GM12878 (cell line): ENCODE data around the gene WNT7A. TPM values are rescaled to one million over a fixed set of nuclear protein-coding genes. Genes with fewer than 3 reads are reported as not detected.

ENCODE experiments used
- ATAC-seq: fragments of 200-7000 bp; cut with Tn5 transposase; 3 replicates; pipeline ENCODE4 v1.9.1; 2020; ENCODE audit warnings: mild to moderate bottlenecking, moderate library complexity
- BruUV-seq: library from RNA; stranded (reverse); fragments of 400-500 nt; replicated peaks from 2 replicates; lab custom pipeline; 2021; lab: Mats Ljungman, UMichigan
- CTCF ChIA-PET: fragments of 300-600 bp; sonication (Branson Sonifier 250); formaldehyde crosslinking; extraction: SDS; loops from one replicate; lab custom pipeline; 2021; ENCODE audit warnings: inconsistent platforms; lab: Yijun Ruan, JAX
- POLR2A ChIA-PET: fragments of 350-600 bp; formaldehyde crosslinking; extraction: SDS; loops from one replicate; lab custom pipeline; 2021; ENCODE audit warnings: inconsistent platforms; lab: Charles Lee
- RAD21 ChIA-PET: fragments of 300-600 bp; sonication (Branson Sonifier 250); formaldehyde crosslinking; loops from one replicate; lab custom pipeline; 2023; ENCODE audit warnings: antibody characterized with exemption; ENCODE audit not compliant: unreplicated experiment; lab: Charles Lee
- SMC1A ChIA-PET: fragments of 300-600 bp; sonication (Branson Sonifier 250); formaldehyde crosslinking; loops from one replicate; lab custom pipeline; 2023; ENCODE audit not compliant: unreplicated experiment, uncharacterized antibody; lab: Charles Lee
- DNase-seq: peaks from one replicate; pipeline ENCODE4 v3.0.0-alpha.2; 2011; ENCODE audit warnings: low read depth, low spot score
- FAIRE-seq: peaks from 3 replicates; lab custom pipeline; 2011; peaks lifted over from hg19 to GRCh38; lab: Jason Lieb, UNC
- H2AFZ ChIP-seq: 2 replicates; pipeline ENCODE4 v1.6.0; 2011; ENCODE audit warnings: low read depth, low read length, control low read depth; ENCODE audit not compliant: control insufficient read depth
- H3K27ac ChIP-seq: 2 replicates; pipeline ENCODE4 v1.5.1; 2011; ENCODE audit warnings: control low read depth; ENCODE audit not compliant: control insufficient read depth, insufficient read depth
- H3K27me3 ChIP-seq, 2 experiments: replicated peaks in 1 of 2; 2 replicates each; pipeline versions ENCODE4 v1.6.0 to v1.6.1; 2011; ENCODE audit warnings: low read length in 1 of 2; ENCODE audit not compliant: control insufficient read depth in 2 of 2, insufficient read depth in 2 of 2
- H3K36me3 ChIP-seq, 2 experiments: 2 replicates each; pipeline ENCODE4 v1.5.1; 2011; ENCODE audit warnings: low read length in 1 of 2; ENCODE audit not compliant: control insufficient read depth in 2 of 2, insufficient read depth in 2 of 2
- H3K4me1 ChIP-seq: 2 replicates; pipeline ENCODE4 v1.6.1; 2011; ENCODE audit warnings: mild to moderate bottlenecking, low read length, moderate library complexity, mixed read lengths; ENCODE audit not compliant: control insufficient read depth, insufficient read depth
- H3K4me2 ChIP-seq: 2 replicates; pipeline ENCODE4 v1.6.0; 2011; ENCODE audit warnings: control low read depth; ENCODE audit not compliant: control insufficient read depth, insufficient read depth
- H3K4me3 ChIP-seq: fragments of 200-600 bp; sonication (generic); 2 replicates; pipeline ENCODE4 v1.5.1; 2016
- H3K79me2 ChIP-seq: 2 replicates; pipeline ENCODE4 v1.6.0; 2011; ENCODE audit warnings: low read length; ENCODE audit not compliant: control insufficient read depth, insufficient read depth
- H3K9ac ChIP-seq: 2 replicates; pipeline ENCODE4 v1.8.0; 2011; ENCODE audit warnings: low read length, control low read depth, mixed read lengths; ENCODE audit not compliant: control insufficient read depth, insufficient read depth
- H3K9me3 ChIP-seq: replicated peaks from 3 replicates; pipeline ENCODE4 v1.5.1; 2011; ENCODE audit warnings: mild to moderate bottlenecking, low read length; ENCODE audit not compliant: control insufficient read depth, insufficient read depth
- H4K20me1 ChIP-seq: 2 replicates; pipeline ENCODE4 v1.6.0; 2011; ENCODE audit not compliant: control insufficient read depth, insufficient read depth
- BACH1 ChIP-seq: fragments of 450-650 bp; IDR thresholded peaks from 2 replicates; pipeline ENCODE4 v1.6.1; 2017; ENCODE audit warnings: mild to moderate bottlenecking, borderline replicate concordance
- BMI1 ChIP-seq: fragments of 450-650 bp; IDR thresholded peaks from 2 replicates; pipeline ENCODE4 v1.6.1; 2016; ENCODE audit warnings: mild to moderate bottlenecking, moderate library complexity, borderline replicate concordance
- CREM ChIP-seq: IDR thresholded peaks from 2 replicates; pipeline ENCODE4 v1.6.1; 2014; ENCODE audit warnings: antibody characterized with exemption, low read depth
- DPF2 ChIP-seq: fragments of 450-650 bp; IDR thresholded peaks from 2 replicates; pipeline ENCODE4 v1.6.1; 2017; ENCODE audit warnings: mild to moderate bottlenecking
- ETV6 ChIP-seq, 2 experiments: fragments of 450-650 bp in 1 of 2; IDR thresholded peaks in 1 of 2; conservative IDR thresholded peaks in 1 of 2; 2 replicates each; pipeline ENCODE4 v1.6.1; 2014; ENCODE audit warnings: antibody characterized with exemption in 1 of 2, borderline replicate concordance in 1 of 2, low read depth in 1 of 2, mild to moderate bottlenecking in 1 of 2, moderate library complexity in 1 of 2
- FOS ChIP-seq: IDR thresholded peaks from 3 replicates; pipeline ENCODE4 v1.6.1; 2011; ENCODE audit warnings: borderline replicate concordance; ENCODE audit not compliant: insufficient read length; ENCODE audit errors: extremely low read depth
- FOXK2 ChIP-seq: fragments of 450-650 bp; IDR thresholded peaks from 2 replicates; pipeline ENCODE4 v1.6.1; 2017; ENCODE audit warnings: mild to moderate bottlenecking, moderate library complexity
- HDAC2 ChIP-seq: fragments of 200-600 bp; sonication (generic); IDR thresholded peaks from 2 replicates; pipeline ENCODE4 v1.6.1; 2017
- KDM1A ChIP-seq: fragments of 200-600 bp; sonication (generic); IDR thresholded peaks from 2 replicates; pipeline ENCODE4 v1.6.1; 2016; ENCODE audit warnings: borderline replicate concordance
- MEF2A ChIP-seq: IDR thresholded peaks from 2 replicates; pipeline ENCODE4 v1.6.1; 2011; ENCODE audit warnings: low read depth, mild to moderate bottlenecking, low read length, moderate library complexity; ENCODE audit not compliant: insufficient read depth
- MTA2 ChIP-seq: fragments of 450-650 bp; IDR thresholded peaks from 2 replicates; pipeline ENCODE4 v1.6.1; 2016; ENCODE audit warnings: low read depth, mild to moderate bottlenecking, moderate library complexity
- MTA3 ChIP-seq: IDR thresholded peaks from 2 replicates; pipeline ENCODE4 v1.6.1; 2012; ENCODE audit warnings: low read length, inconsistent platforms, borderline replicate concordance
- NR2F1 ChIP-seq: fragments of 450-650 bp; conservative IDR thresholded peaks from 2 replicates; pipeline ENCODE4 v1.6.1; 2017; ENCODE audit warnings: mild to moderate bottlenecking
- RB1 ChIP-seq: fragments of 450-650 bp; formaldehyde crosslinking; IDR thresholded peaks from 2 replicates; pipeline ENCODE4 v1.6.1; 2017; ENCODE audit warnings: mild to moderate bottlenecking, borderline replicate concordance
- TCF12 ChIP-seq: IDR thresholded peaks from 2 replicates; pipeline ENCODE4 v1.6.1; 2011; ENCODE audit warnings: low read depth, mild to moderate bottlenecking, low read length
- YBX1 ChIP-seq: fragments of 450-650 bp; IDR thresholded peaks from 2 replicates; pipeline ENCODE4 v1.6.1; 2016; ENCODE audit warnings: antibody characterized with exemption
- ZNF207 ChIP-seq: fragments of 450-650 bp; IDR thresholded peaks from 2 replicates; pipeline ENCODE4 v1.6.1; 2014; ENCODE audit warnings: antibody characterized with exemption, mild to moderate bottlenecking, borderline replicate concordance
- ZNF384 ChIP-seq: IDR thresholded peaks from 2 replicates; pipeline ENCODE4 v1.6.1; 2012; ENCODE audit warnings: low read depth, mild to moderate bottlenecking, low read length, improper control_type of control experiment, borderline replicate concordance
- WGBS: methylation state at CpG from one replicate; pipeline ENCODE4 v1.1.6; 2016; ENCODE audit warnings: low lambda C conversion rate; ENCODE audit not compliant: insufficient replicate concordance, insufficient coverage; ENCODE audit errors: missing lambda C conversion rate; 5-methylcytosine and 5-hydroxymethylcytosine counted together
- in situ Hi-C: fragments of 300-500 bp; cut with MboI; formaldehyde crosslinking; loops from 9 replicates; pipeline ENCODE4 v1.14.3; 2018; ENCODE audit warnings: mixed read lengths
- intact Hi-C: fragments of 100-400 bp; cut with micrococcal nuclease; formaldehyde crosslinking; loops from one replicate; pipeline ENCODE4 v1.14.2; 2022; ENCODE audit not compliant: unreplicated experiment
- polyA plus RNA-seq, 11 experiments: library from polyadenylated mRNA; depleted of rRNA in 4 of 11; unstranded in 6 of 11; stranded (reverse) in 5 of 11; fragments of >200 nt; fragmentation: Nextera tagmentation in 4 of 11; fragmentation: Illumina TruSeq in 1 of 11; extraction: Ambion mirVana in 4 of 11; extraction: Trizol in 1 of 11; gene quantifications; 1 replicate in 1 of 11; 2 replicates in 10 of 11; pipeline versions ENCODE4 v1.2.1 to v1.2.3, GENCODE V29; 2011 to 2016; ENCODE audit warnings: inconsistent platforms in 2 of 11, missing spikeins in 2 of 11, low read depth in 1 of 11
- total RNA-seq, 4 experiments: library from RNA; depleted of rRNA in 3 of 4; stranded (reverse); fragments of >200 nt in 3 of 4; fragmentation: Illumina TruSeq in 1 of 4; extraction: Trizol in 1 of 4; gene quantifications; 2 replicates each; pipeline versions ENCODE4 v1.2.1 to v1.2.3, GENCODE V29; 2013 to 2021
- TF ChIP-seq, protein P1 (sequence below): IDR thresholded peaks from 2 replicates; pipeline ENCODE4 v1.6.1; 2011; ENCODE audit warnings: borderline replicate concordance, low read depth, mild to moderate bottlenecking, moderate library complexity, mixed read lengths, low read length; ENCODE audit not compliant: insufficient read depth; ENCODE audit errors: extremely low read length
- TF ChIP-seq, protein P2 (sequence below): IDR thresholded peaks from 2 replicates; pipeline ENCODE4 v1.6.1; 2011; ENCODE audit warnings: low read depth, mild to moderate bottlenecking, low read length, moderate library complexity, borderline replicate concordance; ENCODE audit errors: extremely low read depth
- TF ChIP-seq, protein P3 (sequence below): fragments of 450-650 bp; IDR thresholded peaks from 2 replicates; pipeline ENCODE4 v1.6.1; 2017; ENCODE audit warnings: mild to moderate bottlenecking

The WNT7A gene
- total and polyA plus RNA-seq, 10 of the 15 experiments (the other 5 are each of a cell fraction or from before 2014, with no cell fraction given), result 0.08 TPM; not detected in 9

DNA sequence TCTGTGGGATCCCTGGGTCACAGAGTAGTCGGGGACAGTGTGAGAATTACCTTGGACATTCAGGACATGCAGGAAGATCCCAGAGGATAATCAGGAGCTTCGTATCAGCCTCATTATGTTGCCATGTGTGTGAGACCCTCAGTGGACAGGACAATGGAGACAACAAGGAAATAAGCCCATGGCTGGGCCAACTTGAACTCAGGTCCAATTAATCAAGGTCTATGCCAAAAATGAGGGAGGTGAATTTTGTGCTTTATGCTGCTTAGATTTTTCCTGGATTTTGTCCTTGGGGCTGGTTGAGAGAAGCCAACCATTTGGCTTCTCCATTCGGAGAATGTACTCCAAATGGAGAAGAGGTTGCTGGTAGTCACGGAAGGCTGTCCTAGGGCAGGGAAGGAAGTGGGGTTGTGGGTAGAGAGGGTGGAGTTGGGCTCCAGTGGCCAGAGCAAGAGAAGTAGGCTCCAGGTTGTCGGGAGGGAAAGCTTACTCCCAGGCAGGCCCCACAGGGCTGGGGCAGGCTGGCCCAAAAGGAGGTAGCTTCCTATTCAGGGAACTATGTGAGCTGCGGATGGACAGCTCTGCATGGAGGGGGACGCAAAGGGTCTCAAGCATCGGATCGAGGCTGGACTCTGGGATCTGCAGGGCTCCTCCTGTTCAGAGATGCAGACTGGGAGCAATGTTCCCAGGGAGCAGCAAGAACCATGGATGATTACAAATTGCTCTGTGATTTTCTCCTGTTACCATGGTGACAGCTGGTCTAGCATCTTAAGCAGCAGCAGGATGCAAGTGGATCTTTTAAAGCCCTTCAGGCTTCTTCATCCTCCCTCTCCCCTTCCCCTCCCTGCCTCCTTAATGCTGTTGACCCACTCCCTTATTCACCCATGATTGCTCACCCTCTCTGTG is 91.1 kb downstream of the WNT7A start (continued):
- TF ChIP-seq BACH1, result no peak
- TF ChIP-seq CREM, result no peak
- no peak for TF ChIP-seq DPF2
- TF ChIP-seq, protein P1, sequence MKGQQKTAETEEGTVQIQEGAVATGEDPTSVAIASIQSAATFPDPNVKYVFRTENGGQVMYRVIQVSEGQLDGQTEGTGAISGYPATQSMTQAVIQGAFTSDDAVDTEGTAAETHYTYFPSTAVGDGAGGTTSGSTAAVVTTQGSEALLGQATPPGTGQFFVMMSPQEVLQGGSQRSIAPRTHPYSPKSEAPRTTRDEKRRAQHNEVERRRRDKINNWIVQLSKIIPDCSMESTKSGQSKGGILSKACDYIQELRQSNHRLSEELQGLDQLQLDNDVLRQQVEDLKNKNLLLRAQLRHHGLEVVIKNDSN, result no peak
- TF ChIP-seq ZNF207, result no peak
- TF ChIP-seq, protein P2, sequence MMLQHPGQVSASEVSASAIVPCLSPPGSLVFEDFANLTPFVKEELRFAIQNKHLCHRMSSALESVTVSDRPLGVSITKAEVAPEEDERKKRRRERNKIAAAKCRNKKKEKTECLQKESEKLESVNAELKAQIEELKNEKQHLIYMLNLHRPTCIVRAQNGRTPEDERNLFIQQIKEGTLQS, result no peak

DNA sequence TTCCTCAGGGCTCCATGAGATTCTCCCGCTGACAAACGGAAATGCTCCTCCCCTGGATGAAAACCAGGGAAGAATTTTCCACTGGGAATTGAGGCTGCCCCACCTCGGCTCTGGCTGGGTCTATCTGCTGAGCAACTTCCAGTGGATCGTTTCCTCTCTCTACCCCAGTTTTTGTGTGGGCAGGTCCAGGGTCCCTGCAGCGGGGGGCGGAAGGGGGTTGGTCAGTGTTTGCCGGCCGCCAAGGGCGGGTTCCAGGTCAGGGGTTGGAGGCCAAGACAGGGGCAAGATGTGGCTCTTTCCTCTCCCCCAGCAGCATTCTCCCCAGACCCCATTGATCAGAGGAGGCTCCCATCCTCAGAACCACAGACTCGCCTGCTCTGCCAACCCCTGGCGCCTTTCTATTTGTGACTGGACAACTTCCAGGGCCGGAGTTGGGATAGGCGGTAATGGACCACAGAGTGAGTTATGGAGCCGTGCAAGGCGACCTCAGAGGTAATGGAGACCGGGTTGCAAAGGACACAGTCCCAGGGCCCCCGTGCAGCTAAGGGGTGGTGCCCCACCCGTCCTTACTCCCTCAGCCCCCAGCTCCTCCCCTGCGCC is 92.2 kb downstream of the WNT7A start:
- in situ Hi-C loops (no loop called here), intact Hi-C loops (no loop called here)
- FAIRE-seq, result no peak
- RAD21 ChIA-PET, result no interaction called here
- DNase-seq, result no peak
- H4K20me1 ChIP-seq, result no peaks in the 10 kb centered on the region
- no peaks in the 10 kb centered on the region for H3K9me3 ChIP-seq
- H2AFZ ChIP-seq, result no peak overlapping the region
- H3K9ac ChIP-seq, result no peak overlapping the region
- 24% methylated on average over 19 of the region's 19 CpGs for WGBS
- no peaks in the 10 kb centered on the region for H3K79me2 ChIP-seq
- no peak overlapping the region for H3K27ac ChIP-seq
- H3K36me3 ChIP-seq, result no peaks in the 10 kb centered on the region
- POLR2A ChIA-PET, result no interaction called here
- H3K4me2 ChIP-seq, result no peak overlapping the region
- no peak overlapping the region for H3K4me3 ChIP-seq
- no TSS peak for BruUV-seq
- no peaks in the 10 kb centered on the region for H3K4me1 ChIP-seq
- SMC1A ChIA-PET, result no interaction called here
- H3K27me3 ChIP-seq, result peaks cover 0 to 8% of the 10 kb centered on the region in 2 experiments; a peak in 3 of 4 replicates
- no peak for ATAC-seq
- CTCF ChIA-PET, result no interaction called here
- no peak for TF ChIP-seq FOS
- no peak for TF ChIP-seq MEF2A
- TF ChIP-seq, protein P3, sequence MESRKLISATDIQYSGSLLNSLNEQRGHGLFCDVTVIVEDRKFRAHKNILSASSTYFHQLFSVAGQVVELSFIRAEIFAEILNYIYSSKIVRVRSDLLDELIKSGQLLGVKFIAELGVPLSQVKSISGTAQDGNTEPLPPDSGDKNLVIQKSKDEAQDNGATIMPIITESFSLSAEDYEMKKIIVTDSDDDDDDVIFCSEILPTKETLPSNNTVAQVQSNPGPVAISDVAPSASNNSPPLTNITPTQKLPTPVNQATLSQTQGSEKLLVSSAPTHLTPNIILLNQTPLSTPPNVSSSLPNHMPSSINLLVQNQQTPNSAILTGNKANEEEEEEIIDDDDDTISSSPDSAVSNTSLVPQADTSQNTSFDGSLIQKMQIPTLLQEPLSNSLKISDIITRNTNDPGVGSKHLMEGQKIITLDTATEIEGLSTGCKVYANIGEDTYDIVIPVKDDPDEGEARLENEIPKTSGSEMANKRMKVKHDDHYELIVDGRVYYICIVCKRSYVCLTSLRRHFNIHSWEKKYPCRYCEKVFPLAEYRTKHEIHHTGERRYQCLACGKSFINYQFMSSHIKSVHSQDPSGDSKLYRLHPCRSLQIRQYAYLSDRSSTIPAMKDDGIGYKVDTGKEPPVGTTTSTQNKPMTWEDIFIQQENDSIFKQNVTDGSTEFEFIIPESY, result no peak
- TF ChIP-seq ZNF384, result no peak
- no peak for TF ChIP-seq TCF12
- no peak for TF ChIP-seq BMI1
- no peak for TF ChIP-seq KDM1A
- TF ChIP-seq MTA2, result no peak
- no peak for TF ChIP-seq FOXK2
- no peak for TF ChIP-seq MTA3
- no peak for TF ChIP-seq NR2F1
- TF ChIP-seq HDAC2, result no peak
- no peak for TF ChIP-seq ETV6 (conservative IDR thresholded peaks at IDR 0.05 in 1 of 2, IDR thresholded peaks at IDR 0.05 in 1 of 2; ENCODE audit: borderline replicate concordance in 1 of 2, low read depth in 1 of 2)
- TF ChIP-seq YBX1, result no peak
- no peak for TF ChIP-seq RB1
